Measurements from ENCODE around the gene CLDN34.

The CLDN34 gene

GRCh38 chrX:9966775-9967408 is at the start of gene CLDN34:
Gene CLDN34 (plus strand): TSS chrX:9967358. CDS start chrX:9967358, 0 bp downstream.
- DNase-seq (ENCODE audit: low spot score): no peak

GRCh38 chrX:9917861-9918260 is 49.3 kb upstream of the CLDN34 start:
- DNase-seq (ENCODE audit: low spot score): no peak

- DNase-seq (ENCODE audit: low spot score): no peak
Observed at GRCh38 chrX:9919632-9920172, 47.5 kb upstream of the CLDN34 start.

- DNase-seq (ENCODE audit: low spot score): no peak
Observed at GRCh38 chrX:9921407-9921806, 45.8 kb upstream of the CLDN34 start.

GRCh38 chrX:9923357-9923756 is 43.8 kb upstream of the CLDN34 start:
- no peak for DNase-seq (ENCODE audit: low spot score)

- no peak for DNase-seq (ENCODE audit: low spot score)
Observed at GRCh38 chrX:9926002-9926401, 41.2 kb upstream of the CLDN34 start.

GRCh38 chrX:9927698-9928482 is 39.3 kb upstream of the CLDN34 start:
- no peak for DNase-seq (ENCODE audit: low spot score)

- no peak for DNase-seq (ENCODE audit: low spot score)
Observed at GRCh38 chrX:9935436-9935835, 31.7 kb upstream of the CLDN34 start.

- no peak for DNase-seq (ENCODE audit: low spot score)
Observed at GRCh38 chrX:9937761-9938160, 29.4 kb upstream of the CLDN34 start.

- DNase-seq (ENCODE audit: low spot score): no peak
Observed at GRCh38 chrX:9938516-9938915, 28.6 kb upstream of the CLDN34 start.

GRCh38 chrX:9940421-9940820 is 26.7 kb upstream of the CLDN34 start:
- no peak for DNase-seq (ENCODE audit: low spot score)

GRCh38 chrX:9942086-9942485 is 25.1 kb upstream of the CLDN34 start:
- no peak for DNase-seq (ENCODE audit: low spot score)

- DNase-seq (ENCODE audit: low spot score): no peak
Observed at GRCh38 chrX:9943420-9943819, 23.7 kb upstream of the CLDN34 start.

- no peak for DNase-seq (ENCODE audit: low spot score)
Observed at GRCh38 chrX:9947131-9947794, 19.9 kb upstream of the CLDN34 start.

GRCh38 chrX:9948406-9948805 is 18.8 kb upstream of the CLDN34 start:
- DNase-seq (ENCODE audit: low spot score): no peak

- no peak for DNase-seq (ENCODE audit: low spot score)
Observed at GRCh38 chrX:9952300-9952699, 14.9 kb upstream of the CLDN34 start.

- no peak for DNase-seq (ENCODE audit: low spot score)
Observed at GRCh38 chrX:9953396-9953795, 13.8 kb upstream of the CLDN34 start.

- no peak for DNase-seq (ENCODE audit: low spot score)
Observed at GRCh38 chrX:9955506-9955905, 11.7 kb upstream of the CLDN34 start.

GRCh38 chrX:9957743-9958142 is 9.4 kb upstream of the CLDN34 start:
- DNase-seq (ENCODE audit: low spot score): no peak

GRCh38 chrX:9958183-9958582 is 9.0 kb upstream of the CLDN34 start:
- no peak for DNase-seq (ENCODE audit: low spot score)

- DNase-seq (ENCODE audit: low spot score): no peak
Observed at GRCh38 chrX:9961750-9962149, 5.4 kb upstream of the CLDN34 start.

- DNase-seq (ENCODE audit: low spot score): no peak
Observed at GRCh38 chrX:9977635-9978034, 10.5 kb downstream of the CLDN34 start.

GRCh38 chrX:9980401-9980800 is 13.2 kb downstream of the CLDN34 start:
- no peak for DNase-seq (ENCODE audit: low spot score)
